Measurements from ENCODE around the gene KIF19. TPM values are rescaled to one million over a fixed set of nuclear protein-coding genes. Genes with fewer than 3 reads are reported as not detected.

Gene KIF19
- total and polyA plus RNA-seq, 4 donors = 4.2 to 12.7 (median 6.7) TPM

- Histone ChIP-seq H3K9ac (ENCODE audit: insufficient read depth in 1 of 2, low read length in 2 of 2) (no peak overlapping the region), H3K4me3 (no peak overlapping the region), H3K27me3 (ENCODE audit: control insufficient read depth in 3 of 3, insufficient read depth in 3 of 3, low read length in 2 of 3) (no peaks in the 10 kb centered on the region), H3K9me3 (ENCODE audit: control insufficient read depth in 4 of 4, insufficient read depth in 3 of 4, low read length in 3 of 4) (no peaks in the 10 kb centered on the region), H3K36me3 (ENCODE audit: control insufficient read depth in 4 of 4, insufficient read depth in 4 of 4, low read length in 4 of 4) (no peaks in the 10 kb centered on the region), H3K4me1 (ENCODE audit: control insufficient read depth in 5 of 5, insufficient read depth in 5 of 5, low read length in 5 of 5) (peaks cover 0 to 11% (median 5%) of the 10 kb centered on the region in 5 donors), H3K27ac (ENCODE audit: low read depth in 1 of 2, low read length in 1 of 2) (no peak overlapping the region)
- TF ChIP-seq CTCF (IDR thresholded peaks at IDR 0.05; ENCODE audit: control extremely low read depth, extremely low read depth) = no peak
- 88 to 90% methylated on average over 17 of the region's 17 CpGs for whole genome bisulfite sequencing, 2 donors
- DNase-seq (no peak), ATAC-seq (ENCODE audit: insufficient read depth, low FRiP score) (no peak)
Measured at GRCh38 chr17:74369665-74370490, 43.9 kb downstream of the KIF19 start.

- H3K27ac ChIP-seq (ENCODE audit: low read depth in 1 of 2, low read length in 1 of 2) = no peak overlapping the region
- ATAC-seq (ENCODE audit: insufficient read depth, low FRiP score) = no peak
- H3K36me3 ChIP-seq (ENCODE audit: control insufficient read depth in 4 of 4, insufficient read depth in 4 of 4, low read length in 4 of 4) = no peaks in the 10 kb centered on the region
- no peaks in the 10 kb centered on the region for H3K9me3 ChIP-seq (ENCODE audit: control insufficient read depth in 4 of 4, insufficient read depth in 3 of 4, low read length in 3 of 4)
- H3K9ac ChIP-seq (ENCODE audit: insufficient read depth in 1 of 2, low read length in 2 of 2) = no peak overlapping the region
- peaks cover 0 to 11% (median 5%) of the 10 kb centered on the region in 5 donors for H3K4me1 ChIP-seq (ENCODE audit: control insufficient read depth in 5 of 5, insufficient read depth in 5 of 5, low read length in 5 of 5)
- no peak for TF ChIP-seq CTCF (IDR thresholded peaks at IDR 0.05; ENCODE audit: control extremely low read depth, extremely low read depth)
- no peaks in the 10 kb centered on the region for H3K27me3 ChIP-seq (ENCODE audit: control insufficient read depth in 3 of 3, insufficient read depth in 3 of 3, low read length in 2 of 3)
- WGBS, 2 donors = 94% methylated on average over 26 of the region's 26 CpGs
- no peak for DNase-seq
- no peak overlapping the region for H3K4me3 ChIP-seq
Measured at GRCh38 chr17:74371653-74372147, 45.7 kb downstream of the KIF19 start.

GRCh38 chr17:74372426-74372825, 46.4 kb downstream of the KIF19 start:
- Histone ChIP-seq H3K4me1 (ENCODE audit: control insufficient read depth in 5 of 5, insufficient read depth in 5 of 5, low read length in 5 of 5) (peaks cover 0 to 11% (median 5%) of the 10 kb centered on the region in 5 donors), H3K4me3 (no peak overlapping the region), H3K27me3 (ENCODE audit: control insufficient read depth in 3 of 3, insufficient read depth in 3 of 3, low read length in 2 of 3) (no peaks in the 10 kb centered on the region), H3K36me3 (ENCODE audit: control insufficient read depth in 4 of 4, insufficient read depth in 4 of 4, low read length in 4 of 4) (no peaks in the 10 kb centered on the region), H3K9ac (ENCODE audit: insufficient read depth in 1 of 2, low read length in 2 of 2) (no peak overlapping the region), H3K27ac (ENCODE audit: low read depth in 1 of 2, low read length in 1 of 2) (no peak overlapping the region), H3K9me3 (ENCODE audit: control insufficient read depth in 4 of 4, insufficient read depth in 3 of 4, low read length in 3 of 4) (no peaks in the 10 kb centered on the region)
- TF ChIP-seq CTCF (IDR thresholded peaks at IDR 0.05; ENCODE audit: control extremely low read depth, extremely low read depth) = no peak
- ATAC-seq (ENCODE audit: insufficient read depth, low FRiP score) = no peak
- no peak for DNase-seq
- 92% methylated on average over 9 of the region's 9 CpGs for WGBS, 2 donors
